ENCODE data around the gene OR5B21.
A peak's percentile ranks its signal among the peaks of the same experiment; 100 is the strongest.

Gene OR5B21

GRCh38 chr11:58490827-58491226, 17.1 kb downstream of the OR5B21 start:
- DNase-seq = peak; percentile 5

GRCh38 chr11:58487170-58487569, 20.7 kb downstream of the OR5B21 start:
- no peak for DNase-seq

- DNase-seq = no peak
Observed at GRCh38 chr11:58485961-58486360, 21.9 kb downstream of the OR5B21 start.

DNA sequence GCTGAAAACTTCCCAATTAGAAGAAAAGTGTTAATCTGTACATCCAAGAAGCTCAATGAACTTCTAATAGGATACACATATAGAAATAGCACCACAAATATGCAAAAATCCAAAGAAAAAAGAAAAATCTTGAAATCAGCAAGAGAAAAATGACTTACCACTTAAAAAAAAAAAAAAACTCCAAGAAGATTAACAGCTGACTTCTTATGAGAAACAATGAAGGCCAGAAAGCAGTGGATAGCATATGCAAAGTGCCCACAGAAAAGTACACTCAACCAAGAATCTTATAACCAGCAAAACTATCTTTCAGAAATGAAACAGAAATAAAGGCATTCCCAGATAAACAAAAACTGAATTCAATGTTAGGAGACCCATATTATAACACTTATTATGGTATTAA, 36.0 kb downstream of the OR5B21 start:
- DNase-seq = no peak

DNA sequence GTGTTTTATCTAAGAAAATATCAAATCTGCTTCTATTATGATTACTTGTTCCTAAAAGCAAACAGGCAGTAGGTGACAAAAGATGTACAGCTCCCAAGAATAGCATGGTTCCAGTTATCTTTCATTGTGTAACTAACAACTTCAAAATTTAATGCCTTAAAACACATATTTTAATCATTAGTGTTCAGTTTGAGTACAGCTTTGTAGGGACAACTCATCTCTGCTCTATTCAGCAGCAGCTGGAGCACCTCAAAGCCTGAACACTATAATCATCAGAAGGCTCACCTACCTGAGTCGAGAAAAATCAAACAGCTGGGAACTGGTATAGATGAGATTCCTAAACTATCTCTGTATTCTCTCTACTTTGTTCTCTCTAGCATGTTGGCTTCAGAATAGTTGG, 41.6 kb downstream of the OR5B21 start:
- DNase-seq = no peak

- no peak for DNase-seq
Observed at GRCh38 chr11:58465690-58466089, 42.2 kb downstream of the OR5B21 start.

Measured in hematopoietic multipotent progenitor cell treated with erythropoietin and hydrocortisone succinate and interleukin-3 and kit ligand, for 4 days (in vitro differentiated cells).